ENCODE measurements around the gene HTR2B. TPM values are rescaled to one million over a fixed set of nuclear protein-coding genes. Genes with fewer than 3 reads are reported as not detected.
"Not testable (repeated sequence)": the region's sequence is repeated elsewhere in the genome, so short reads cannot be mapped to it uniquely, and the experiment has no call there.

HTR2B gene
- total RNA-seq, 1 donor from 2014 or later = 2.4 TPM

- DNase-seq (ENCODE audit: low read depth) = no peak
These were observed 30.0 kb downstream of the HTR2B start for GRCh38 chr2:231094736-231095346.

DNA sequence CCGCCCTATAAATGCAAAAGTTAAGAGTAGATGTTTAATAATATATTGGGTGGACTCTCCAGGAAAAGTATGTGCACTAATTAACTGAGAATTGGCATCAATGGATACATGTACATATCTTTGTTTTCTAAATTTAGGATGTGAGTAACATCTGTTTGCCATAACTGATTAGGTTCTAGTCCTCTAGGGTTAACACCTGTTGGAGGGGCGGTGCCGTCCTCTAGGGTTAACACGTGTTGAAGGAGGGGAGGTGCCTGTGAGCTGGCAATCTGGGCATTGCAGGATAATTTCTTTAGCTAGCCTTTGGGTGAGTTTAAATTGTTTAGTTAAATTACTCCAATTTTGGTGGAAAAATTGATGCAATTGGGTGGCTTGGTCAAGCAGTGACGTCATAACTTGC lies 30.9 kb downstream of the HTR2B start:
- peak; percentile 26 for DNase-seq (ENCODE audit: low read depth)

- DNase-seq (ENCODE audit: low read depth) = no peak
These were observed 36.1 kb downstream of the HTR2B start for GRCh38 chr2:231088754-231089153.

DNA sequence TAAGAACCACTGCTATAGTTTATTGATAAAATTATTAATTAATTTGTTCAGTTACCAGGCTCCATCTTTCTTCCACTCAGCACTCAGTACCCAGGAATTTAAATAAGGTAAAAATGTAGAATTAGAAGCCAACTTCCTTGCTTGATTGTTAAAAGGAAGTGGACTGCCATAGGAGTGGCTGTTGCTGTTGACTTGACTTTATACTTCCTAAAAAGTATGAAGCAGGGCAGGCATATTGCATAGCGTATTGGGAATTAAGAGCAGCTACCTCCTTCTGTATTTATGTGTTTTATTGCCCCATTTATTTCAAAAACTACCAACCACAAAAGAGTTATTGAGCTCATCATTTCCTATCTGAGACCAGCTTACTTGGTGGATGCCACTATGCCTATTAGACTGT lies 40.3 kb downstream of the HTR2B start:
- no peak for DNase-seq (ENCODE audit: low read depth)

DNA sequence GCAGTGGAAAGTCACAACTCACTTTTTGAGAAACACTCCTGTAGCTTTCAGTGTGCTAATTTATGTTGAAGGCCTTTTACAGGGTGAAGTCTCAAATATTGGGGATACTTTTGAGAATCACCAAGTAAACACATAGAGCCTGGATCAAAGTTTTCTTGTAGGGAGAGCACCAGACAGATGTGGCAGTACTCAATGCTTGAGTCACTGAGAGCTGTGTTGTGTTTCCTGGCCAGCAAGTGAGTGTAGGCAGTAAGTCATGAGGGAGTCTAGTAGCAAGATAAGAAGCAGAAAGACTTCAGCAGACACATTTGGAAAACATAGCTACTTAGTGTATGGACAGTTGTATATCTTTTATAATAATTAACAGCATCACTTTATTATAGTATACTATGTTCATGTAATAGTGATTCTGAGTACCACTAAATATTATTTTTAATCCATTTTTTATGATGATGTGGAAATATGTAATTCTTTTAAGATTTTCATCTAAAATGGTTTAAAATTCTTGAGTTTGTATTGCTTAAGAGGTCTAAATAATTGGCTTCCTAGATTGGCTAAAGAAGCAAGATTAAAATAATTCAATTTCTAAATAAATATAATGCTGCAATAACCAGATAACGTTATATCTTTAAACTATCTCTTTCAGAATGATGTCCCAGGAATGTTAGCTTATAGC lies 55.3 kb downstream of the HTR2B start:
- no peak for DNase-seq (ENCODE audit: low read depth)

GRCh38 chr2:231068525-231069222 lies 56.2 kb downstream of the HTR2B start:
- no peak for DNase-seq (ENCODE audit: low read depth)

DNA sequence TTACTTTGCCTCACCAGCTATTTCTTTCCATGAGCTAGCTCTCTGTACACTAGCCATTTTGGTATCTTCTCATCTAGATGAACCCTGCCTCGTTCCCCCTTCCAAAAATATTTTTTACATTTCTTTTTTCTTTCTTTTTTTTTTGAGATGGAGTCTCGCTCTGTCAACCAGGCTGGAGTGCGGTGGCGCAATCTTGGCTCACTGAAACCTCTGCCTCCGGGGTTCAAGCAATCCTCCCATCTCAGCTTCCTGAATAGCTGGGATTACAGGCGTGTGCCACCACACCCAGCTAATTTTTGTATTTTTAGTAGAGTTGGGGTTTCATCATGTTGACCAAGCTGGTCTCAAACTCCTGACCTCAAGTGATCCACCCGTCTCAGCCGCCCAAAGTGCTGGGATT lies 57.3 kb downstream of the HTR2B start:
- not testable (repeated sequence) for DNase-seq (ENCODE audit: low read depth)

DNA sequence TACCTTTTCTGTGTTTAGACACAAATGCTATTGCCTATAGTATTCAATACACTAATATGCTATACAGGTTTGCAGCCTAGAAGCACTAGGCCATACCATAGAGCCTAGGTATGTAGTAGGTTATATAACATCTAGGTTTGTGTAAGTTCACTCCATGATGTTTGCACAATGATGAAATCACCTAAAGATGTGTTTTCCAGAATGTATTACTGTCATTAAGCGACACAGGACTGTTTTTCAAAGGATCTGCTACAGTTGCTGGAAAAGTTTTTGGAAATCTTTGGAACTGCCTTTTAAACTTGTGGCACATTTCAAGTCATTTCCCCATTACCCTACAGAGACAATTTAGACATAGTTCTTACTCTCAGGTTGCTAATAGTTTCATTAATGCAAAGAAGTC lies 58.9 kb downstream of the HTR2B start:
- DNase-seq (ENCODE audit: low read depth) = no peak

- DNase-seq (ENCODE audit: low read depth) = no peak
These were observed 61.5 kb downstream of the HTR2B start for GRCh38 chr2:231063347-231063746.

GRCh38 chr2:231062776-231063175 lies 62.1 kb downstream of the HTR2B start:
- no peak for DNase-seq (ENCODE audit: low read depth)

- no peak for DNase-seq (ENCODE audit: low read depth)
These were observed 65.1 kb downstream of the HTR2B start for GRCh38 chr2:231059756-231060155.

- DNase-seq (ENCODE audit: low read depth) = no peak
These were observed 65.9 kb downstream of the HTR2B start for GRCh38 chr2:231058761-231059550.

Other genes with a start within 250 kb of the HTR2B start
- gene GPR55, start 199.8 kb downstream of the HTR2B start, total RNA-seq = 0.03 TPM in 1 of 2 replicates, not detected in the other
- not detected in 2 replicates for gene SPATA3, start 128.9 kb downstream of the HTR2B start, total RNA-seq
- gene C2orf72, start 87.5 kb downstream of the HTR2B start, total RNA-seq = not detected in 2 replicates
- 157 and 159 TPM in 2 replicates for gene PSMD1, start 68.2 kb downstream of the HTR2B start, total RNA-seq
- gene ARMC9, start 73.6 kb upstream of the HTR2B start, total RNA-seq = 43.8 and 55.7 TPM in 2 replicates